HG03520 (cell line): ENCODE results near the gene DLG1.
A peak's percentile ranks its signal among the peaks of the same experiment; 100 is the strongest.

Experiments
- ATAC-seq: cut with Tn5 transposase; IDR thresholded peaks from one replicate; pipeline ENCODE4 v1.9.1; 2021; ENCODE audit warnings: mild to moderate bottlenecking, moderate library complexity; ENCODE audit not compliant: unreplicated experiment

Gene DLG1

DNA sequence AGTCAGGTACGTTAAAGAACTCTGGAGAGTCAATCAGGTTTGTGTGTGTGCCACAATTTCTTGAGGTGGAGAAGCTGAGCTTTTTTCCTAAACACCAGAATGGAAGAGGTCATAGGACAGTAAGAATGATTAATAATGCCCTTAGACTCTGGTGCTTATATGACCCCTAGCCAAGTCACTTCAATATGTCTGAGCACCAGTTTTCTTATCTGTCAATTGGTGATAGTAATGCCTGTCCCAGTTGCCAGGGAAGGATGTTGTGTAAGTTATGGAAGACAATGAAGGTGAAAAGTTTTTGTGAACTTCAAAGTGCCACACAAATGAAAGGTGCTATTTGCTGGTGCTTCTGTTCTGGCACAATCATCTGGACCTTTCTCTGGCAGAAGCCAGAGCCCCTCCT is 22.2 kb upstream of the DLG1 start:
- no peak for ATAC-seq

DNA sequence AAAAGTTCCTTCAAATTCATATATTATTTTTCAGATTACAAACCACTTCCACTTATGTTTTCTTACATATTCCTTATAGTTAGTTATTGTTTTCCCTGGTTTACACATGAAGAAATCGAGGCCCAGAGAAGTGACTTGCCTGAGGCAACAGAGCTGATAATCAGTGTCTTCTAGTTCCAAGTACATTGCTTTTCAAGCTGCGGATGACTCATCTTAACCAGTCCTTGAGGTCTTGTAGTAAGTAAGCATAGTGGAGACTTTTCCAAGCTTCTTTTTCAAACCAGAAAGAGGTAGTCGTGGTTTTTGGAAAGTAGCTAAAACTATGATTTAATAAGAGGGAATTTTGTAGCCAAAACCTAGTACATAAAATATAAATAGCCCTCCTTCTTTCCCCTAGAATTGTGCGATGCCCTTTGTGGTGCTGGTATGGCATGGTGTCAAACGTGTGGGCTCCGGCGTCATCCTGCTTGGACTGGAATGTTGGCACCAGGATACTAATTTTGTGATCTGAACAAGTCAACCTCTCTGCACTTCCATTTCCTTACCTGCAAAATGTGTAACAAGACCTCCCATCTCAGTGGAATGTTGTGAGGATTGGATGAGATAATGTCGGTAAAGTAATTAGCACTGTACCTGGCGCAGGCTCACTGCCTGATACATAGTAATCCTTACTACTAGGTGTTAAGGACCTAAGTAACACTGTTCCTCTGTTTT is 19.0 kb upstream of the DLG1 start:
- no peak for ATAC-seq

DNA sequence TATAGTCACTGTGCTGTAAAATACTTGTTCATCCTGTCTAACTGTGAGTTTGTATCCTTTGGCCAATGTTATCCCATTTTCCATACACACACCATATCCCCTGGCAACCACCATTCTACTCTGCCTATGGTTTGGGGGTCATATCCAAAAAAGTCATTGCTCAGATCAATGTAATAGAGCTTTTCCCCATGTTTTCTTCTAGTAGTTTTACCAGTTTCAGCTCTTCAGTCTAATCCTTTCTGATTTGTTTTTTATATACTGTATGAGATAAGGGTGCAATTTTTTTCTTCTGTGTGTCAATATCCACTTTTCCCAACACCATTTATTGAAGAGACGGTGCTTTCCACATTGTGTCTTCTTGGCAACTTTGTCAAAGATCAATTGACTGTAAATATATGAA is 14.0 kb upstream of the DLG1 start:
- ATAC-seq: no peak

GRCh38 chr3:197311591-197311990 is 13.2 kb upstream of the DLG1 start:
- no peak for ATAC-seq

GRCh38 chr3:197309528-197310361 is 11.3 kb upstream of the DLG1 start:
- ATAC-seq: no peak

DNA sequence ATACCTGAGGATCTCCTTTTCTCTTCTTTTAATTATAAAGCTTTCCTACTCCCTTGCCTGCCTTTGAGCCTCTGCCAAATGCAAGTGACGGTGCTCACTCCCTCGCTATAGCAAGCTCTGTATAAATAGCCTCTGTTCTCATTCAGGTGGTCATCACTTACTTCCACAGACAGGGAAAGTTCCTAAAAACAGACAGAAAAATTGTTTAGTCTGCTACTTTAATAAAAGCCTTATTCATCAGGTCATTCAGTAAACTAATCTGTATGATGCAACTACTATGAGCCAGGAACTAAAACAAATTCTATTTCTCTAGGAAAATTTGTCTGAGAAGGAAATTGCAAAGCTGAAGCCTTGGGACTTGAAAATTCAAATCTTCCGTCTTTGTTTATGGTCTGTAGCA is 10.2 kb upstream of the DLG1 start:
- no peak for ATAC-seq

- no peak for ATAC-seq
Measured at GRCh38 chr3:197306374-197307086, 8.1 kb upstream of the DLG1 start.

DNA sequence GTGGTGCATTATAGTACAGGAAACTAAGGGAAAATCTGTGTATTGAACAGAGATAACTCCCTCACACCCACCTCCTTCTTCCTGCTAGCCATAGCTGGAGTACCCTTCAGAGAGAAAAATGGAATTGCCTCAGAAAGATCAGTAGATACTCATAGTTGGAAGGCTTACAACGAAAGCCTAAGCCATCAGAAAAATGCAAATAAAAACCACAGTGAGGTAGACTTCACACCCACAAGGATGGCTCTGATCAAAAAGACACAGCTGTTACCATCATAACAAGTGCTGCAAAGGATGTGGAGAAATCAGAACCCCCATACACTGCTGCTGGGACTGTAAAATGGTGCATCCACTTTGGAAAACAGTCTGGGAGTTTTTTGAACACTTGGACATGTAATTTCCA is 7.4 kb upstream of the DLG1 start:
- ATAC-seq: peak; percentile 94

DNA sequence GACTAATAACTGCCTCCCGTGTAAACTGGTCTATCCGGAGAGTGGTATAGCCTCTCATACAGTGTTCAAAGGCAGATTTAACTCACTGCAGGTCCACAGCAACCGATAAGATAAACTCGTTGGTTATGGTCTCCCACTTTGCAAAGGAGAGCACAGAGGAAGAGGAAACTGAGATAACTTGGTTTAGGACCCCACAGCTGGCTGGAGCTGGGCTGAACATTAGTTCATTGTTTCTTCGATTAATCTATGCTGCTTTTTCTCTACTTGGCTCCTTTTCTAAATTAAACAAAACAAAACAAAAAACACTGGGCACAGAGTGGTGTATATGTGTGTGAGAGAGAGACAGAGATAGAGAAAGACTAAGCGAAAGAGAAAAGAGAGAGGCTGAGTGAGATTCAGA is 5.0 kb upstream of the DLG1 start:
- ATAC-seq: no peak

GRCh38 chr3:197302696-197303341 is 4.4 kb upstream of the DLG1 start:
- ATAC-seq: no peak

DNA sequence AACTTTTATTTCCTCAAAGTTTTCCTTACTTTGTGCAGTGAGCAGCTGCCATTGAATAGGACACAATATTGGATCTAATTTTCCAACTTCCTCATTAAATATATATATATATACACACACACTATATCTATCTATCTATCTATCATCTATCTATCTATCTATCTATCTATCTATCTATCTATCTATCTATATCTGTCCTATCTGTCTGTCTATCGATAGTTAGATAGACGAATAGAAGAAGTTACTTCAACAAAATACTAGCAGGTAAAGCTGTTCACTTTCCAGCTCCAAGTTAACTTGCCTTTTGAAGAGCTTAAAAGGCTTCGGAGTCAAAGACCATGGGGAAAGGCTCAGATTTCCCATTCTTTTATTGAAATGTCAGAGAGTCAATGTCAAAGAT is 3.6 kb upstream of the DLG1 start:
- ATAC-seq: no peak

DNA sequence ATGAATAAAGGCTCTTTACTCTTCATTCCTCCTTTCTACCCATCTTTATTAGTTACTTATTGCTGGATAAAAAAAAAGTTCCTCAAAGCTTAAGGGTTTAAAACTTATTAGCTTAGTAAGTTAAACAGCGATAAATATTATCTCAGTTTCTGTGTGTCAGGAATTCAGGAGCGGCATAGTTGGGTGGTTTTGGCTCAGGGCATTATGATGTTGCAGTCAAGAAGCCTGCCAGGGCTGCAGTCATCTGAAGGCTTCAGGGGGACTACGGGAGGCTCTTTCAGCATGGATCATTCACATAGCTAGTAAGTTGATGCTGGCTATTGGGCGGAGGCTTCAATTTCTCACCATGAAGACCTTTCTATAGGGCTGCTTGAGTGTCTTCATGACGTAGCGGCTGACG is 1.9 kb upstream of the DLG1 start:
- ATAC-seq: no peak

DNA sequence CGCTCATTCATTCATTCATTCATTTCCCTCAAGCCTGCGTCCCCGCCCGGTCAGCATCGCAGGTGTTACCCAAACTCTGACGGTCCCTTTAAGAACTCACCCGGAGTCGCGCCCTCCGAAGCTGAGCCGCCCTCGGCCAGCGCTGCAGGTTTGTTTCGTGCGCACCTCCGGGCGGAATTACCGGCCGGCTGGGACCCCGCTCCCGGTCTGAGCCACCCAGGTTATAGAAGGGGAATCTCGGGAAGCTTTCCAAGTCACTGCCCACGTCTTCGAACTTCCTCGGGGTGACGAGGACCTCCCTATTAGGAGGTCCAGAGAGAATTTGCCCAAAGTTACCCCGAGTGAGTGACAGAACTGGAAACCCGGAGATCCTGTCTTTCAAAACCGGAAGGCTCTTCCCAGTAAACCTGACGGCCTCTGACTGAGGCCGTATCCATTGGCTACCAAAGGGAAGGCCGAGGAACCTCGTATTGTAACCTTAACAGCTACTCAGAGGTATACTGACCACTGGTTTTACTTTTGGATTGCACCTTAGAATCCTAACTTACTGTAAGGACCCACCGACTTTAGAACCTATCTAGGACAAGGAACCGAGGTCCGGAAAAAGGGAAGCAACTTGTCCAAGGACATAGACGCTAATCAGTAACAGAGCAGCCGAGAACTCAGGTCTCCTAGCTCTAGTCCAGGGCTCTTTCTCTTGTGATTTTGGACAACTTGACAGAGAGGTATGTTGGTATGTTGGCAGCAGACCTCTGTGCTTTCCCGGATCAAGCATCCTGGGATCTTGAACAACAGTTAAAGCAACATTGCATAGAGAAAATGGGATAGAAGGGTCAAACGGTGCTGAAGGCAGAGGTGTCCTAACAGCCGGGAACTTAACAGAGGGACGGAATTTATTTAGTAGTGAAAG is 788 bp upstream of the DLG1 start:
- no peak for ATAC-seq

DNA sequence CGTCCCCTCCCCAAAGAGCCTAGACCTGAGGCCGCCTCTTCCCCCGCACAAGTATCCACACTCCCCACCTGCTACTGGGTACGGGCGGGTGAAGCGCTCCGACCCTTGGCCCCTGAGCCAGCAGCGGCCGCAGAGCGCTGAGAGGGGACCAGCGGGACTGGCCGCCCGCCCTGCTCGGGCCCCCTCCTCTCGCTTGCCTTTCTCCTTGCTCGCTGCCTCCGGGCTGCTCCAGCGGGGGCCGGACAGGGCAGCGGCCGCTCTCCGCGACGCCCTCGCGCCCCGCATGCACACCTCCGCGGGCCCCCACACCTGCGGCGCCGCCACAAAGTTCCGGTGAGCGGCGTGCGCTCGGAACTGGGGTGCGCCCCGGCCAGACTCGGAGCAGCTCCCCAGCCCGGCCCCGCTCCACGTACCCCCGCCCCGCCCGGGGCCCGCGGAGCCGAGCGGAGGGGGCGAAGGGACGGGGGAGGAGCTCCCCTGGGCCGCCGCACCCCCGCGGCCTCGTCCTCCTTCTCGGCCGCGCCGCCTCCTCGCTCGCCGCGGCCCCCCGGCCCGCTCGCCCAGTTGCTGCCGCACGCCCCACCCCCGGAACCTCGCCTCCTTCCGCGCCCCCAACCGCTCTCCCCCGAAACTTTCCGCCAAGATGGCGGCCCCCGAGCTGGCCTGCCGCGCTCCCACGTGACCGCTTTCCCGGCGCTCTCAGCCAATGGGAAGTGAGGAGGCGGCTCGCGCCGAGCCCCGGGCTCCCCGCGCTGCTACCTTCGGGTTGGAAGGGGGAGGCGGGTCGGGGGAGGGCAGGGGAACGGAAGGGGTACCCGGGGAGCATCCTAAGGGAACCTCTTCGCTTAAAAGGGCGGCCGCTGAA is 704 bp downstream of the DLG1 start:
- ATAC-seq: peak; percentile 67

- ATAC-seq: no peak
Measured at GRCh38 chr3:197297002-197297401, 1.4 kb downstream of the DLG1 start.

- no peak for ATAC-seq
Measured at GRCh38 chr3:197296545-197296944, 1.9 kb downstream of the DLG1 start.

- ATAC-seq: no peak
Measured at GRCh38 chr3:197295871-197296270, 2.5 kb downstream of the DLG1 start.

DNA sequence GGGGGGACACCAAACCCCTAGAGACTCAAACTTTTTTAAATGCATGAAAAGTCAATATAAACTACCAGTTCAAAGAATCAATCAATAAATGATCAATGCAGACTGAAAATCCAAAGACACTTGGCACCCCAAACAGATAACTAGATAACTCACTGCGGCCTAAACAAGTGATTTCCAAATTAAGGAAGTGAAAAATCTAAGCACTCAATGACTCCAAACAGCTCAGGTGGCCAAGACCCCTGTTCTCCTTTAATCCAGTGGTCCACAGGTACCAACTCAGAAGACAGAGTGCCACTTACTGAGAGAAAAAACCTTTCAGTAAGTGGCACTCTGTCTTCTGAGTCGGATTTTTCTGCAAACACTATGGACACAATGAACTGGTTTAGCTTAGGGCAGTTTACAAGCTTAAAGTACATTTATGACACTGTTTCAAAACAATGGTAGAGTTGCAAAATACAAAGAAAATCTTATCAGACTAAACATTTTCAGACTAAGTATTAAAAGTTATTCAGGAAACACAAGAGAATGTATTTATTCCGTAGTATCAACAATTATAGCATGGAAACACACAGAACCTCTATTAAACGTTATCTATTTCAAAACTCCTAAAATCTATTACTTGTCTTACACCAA is 4.7 kb downstream of the DLG1 start:
- no peak for ATAC-seq

GRCh38 chr3:197292648-197293047 is 5.8 kb downstream of the DLG1 start:
- ATAC-seq: no peak
